CD4-positive, CD25-positive, alpha-beta regulatory T cell (primary cell): ENCODE measurements around the gene HTR6. TPM values are rescaled to one million over a fixed set of nuclear protein-coding genes. Genes with fewer than 3 reads are reported as not detected.
A peak's percentile ranks its signal among the peaks of the same experiment; 100 is the strongest.

Experiments used
- ATAC-seq, 2 donors: fragments of 150-1000 bp; cut with Tn5 transposase; one replicate each; pipeline ENCODE4 v1.10.0; 2021; ENCODE audit warnings: low read depth in 2 of 2, moderate number of reproducible peaks in 2 of 2, moderate library complexity in 1 of 2
- DNase-seq, 3 donors: peaks; one replicate each; pipeline versions ENCODE4 v3.0.0 to v3.0.0-alpha.2; 2012 to 2022; ENCODE audit warnings: mixed read lengths in 1 of 3
- H3K27ac ChIP-seq: one replicate; pipeline ENCODE4 v1.7.0; 2013; ENCODE audit warnings: mild to moderate bottlenecking, low read length; ENCODE audit not compliant: insufficient read depth, poor library complexity, severe bottlenecking
- H3K27me3 ChIP-seq: one replicate; pipeline ENCODE4 v1.7.0; 2013; ENCODE audit warnings: low read length; ENCODE audit not compliant: control insufficient read depth, insufficient read depth
- H3K36me3 ChIP-seq: one replicate; pipeline ENCODE4 v1.7.0; 2013; ENCODE audit warnings: mild to moderate bottlenecking, low read length, moderate library complexity; ENCODE audit not compliant: control insufficient read depth, insufficient read depth
- H3K4me1 ChIP-seq: 2 replicates; pipeline ENCODE4 v1.7.0; 2013; ENCODE audit warnings: mild to moderate bottlenecking, low read length; ENCODE audit not compliant: insufficient read depth, control insufficient read depth, poor library complexity, severe bottlenecking
- H3K4me3 ChIP-seq: one replicate; pipeline ENCODE4 v1.7.0; 2013; ENCODE audit warnings: low read depth, mild to moderate bottlenecking, low read length, moderate library complexity
- H3K9me3 ChIP-seq, 2 experiments: 1 replicate in 1 of 2; 2 replicates in 1 of 2; pipeline ENCODE4 v1.7.0; 2013; ENCODE audit warnings: low read length in 2 of 2, mild to moderate bottlenecking in 1 of 2, moderate library complexity in 1 of 2; ENCODE audit not compliant: control insufficient read depth in 2 of 2
- H3K27ac Mint-ChIP-seq, 3 donors: one replicate each; pipeline ENCODE4 v1.8.0; 2020 to 2022; ENCODE audit warnings: mild to moderate bottlenecking in 3 of 3, mixed read lengths in 3 of 3, moderate library complexity in 2 of 3
- H3K27me3 Mint-ChIP-seq: one replicate; pipeline ENCODE4 v1.8.0; 2022; ENCODE audit warnings: mild to moderate bottlenecking, mixed read lengths
- H3K36me3 Mint-ChIP-seq: one replicate; pipeline ENCODE4 v1.8.0; 2020; ENCODE audit warnings: mixed read lengths
- H3K4me1 Mint-ChIP-seq, 4 donors: one replicate each; pipeline ENCODE4 v1.8.0; 2020 to 2022; ENCODE audit warnings: mixed read lengths in 4 of 4, mild to moderate bottlenecking in 1 of 4
- H3K4me3 Mint-ChIP-seq, 4 donors: one replicate each; pipeline ENCODE4 v1.8.0; 2020 to 2022; ENCODE audit warnings: mild to moderate bottlenecking in 4 of 4, mixed read lengths in 4 of 4, moderate library complexity in 3 of 4
- H3K9me3 Mint-ChIP-seq, 7 donors: one replicate each; pipeline ENCODE4 v1.8.0; 2020 to 2022; ENCODE audit warnings: mixed read lengths in 7 of 7, mild to moderate bottlenecking in 3 of 7, moderate library complexity in 2 of 7
- polyA plus RNA-seq, 4 donors: library from polyadenylated mRNA; unstranded; fragments of 300-500 nt; fragmentation: Illumina TruSeq; gene quantifications; one replicate each; pipeline ENCODE4 v1.2.3, GENCODE V29; 2021
- total RNA-seq: library from RNA; stranded (reverse); gene quantifications from one replicate; pipeline ENCODE4 v1.2.3, GENCODE V29; 2022

Gene HTR6
- total and polyA plus RNA-seq, 5 donors from 2014 or later, result 0.15 to 0.31 (median 0.19) TPM; not detected in 2

- peaks cover 0 to 10% (median 0%) of the 10 kb centered on the region in 7 donors for H3K9me3 Mint-ChIP-seq
- ATAC-seq (no peak), DNase-seq (no peak)
- Histone ChIP-seq H3K9me3 (peaks cover 4 to 7% of the 10 kb centered on the region in 2 experiments), H3K27ac (no peak overlapping the region), H3K4me1 (peaks cover 27% of the 10 kb centered on the region), H3K36me3 (peaks cover 2% of the 10 kb centered on the region), H3K27me3 (no peaks in the 10 kb centered on the region), H3K4me3 (no peak overlapping the region)
- H3K4me3 Mint-ChIP-seq, result peak overlapping the region in 1 of 4 donors; percentile 60
- H3K27me3 Mint-ChIP-seq, result no peaks in the 10 kb centered on the region
- H3K27ac Mint-ChIP-seq, result peak overlapping the region in 1 of 3 donors; percentile 95
- peaks cover 0 to 28% (median 22%) of the 10 kb centered on the region in 4 donors for H3K4me1 Mint-ChIP-seq
- H3K36me3 Mint-ChIP-seq, result peaks cover 36% of the 10 kb centered on the region
Observed at GRCh38 chr1:19690342-19690741, 25.7 kb downstream of the HTR6 start.

- Histone ChIP-seq H3K27me3 (no peaks in the 10 kb centered on the region), H3K9me3 (peaks cover 2 to 7% of the 10 kb centered on the region in 2 experiments), H3K27ac (no peak overlapping the region), H3K4me1 (peaks cover 7% of the 10 kb centered on the region), H3K4me3 (no peak overlapping the region), H3K36me3 (peaks cover 7% of the 10 kb centered on the region)
- ATAC-seq, result no peak
- Mint-ChIP-seq H3K36me3 (peaks cover 33% of the 10 kb centered on the region), H3K27ac (no peak overlapping the region), H3K4me1 (peaks cover 0 to 8% (median 2%) of the 10 kb centered on the region in 4 donors), H3K4me3 (no peak overlapping the region), H3K9me3 (peaks cover 0 to 6% (median 0%) of the 10 kb centered on the region in 7 donors), H3K27me3 (no peaks in the 10 kb centered on the region)
- no peak for DNase-seq
Observed at GRCh38 chr1:19694298-19694697, 29.6 kb downstream of the HTR6 start.

- Mint-ChIP-seq H3K27me3 (no peaks in the 10 kb centered on the region), H3K36me3 (peaks cover 36% of the 10 kb centered on the region), H3K4me3 (no peak overlapping the region), H3K4me1 (peaks cover 0 to 3% (median 0%) of the 10 kb centered on the region in 4 donors), H3K27ac (peak overlapping the region in 1 of 3 donors; percentile 57), H3K9me3 (peaks cover 0 to 2% (median 0%) of the 10 kb centered on the region in 7 donors)
- H3K4me1 ChIP-seq, result no peaks in the 10 kb centered on the region
- DNase-seq, result no peak
- H3K27me3 ChIP-seq, result no peaks in the 10 kb centered on the region
- no peak overlapping the region for H3K4me3 ChIP-seq
- H3K27ac ChIP-seq, result no peak overlapping the region
- H3K9me3 ChIP-seq, result no peaks in the 10 kb centered on the region
- no peak for ATAC-seq
- H3K36me3 ChIP-seq, result peaks cover 7% of the 10 kb centered on the region
Observed at GRCh38 chr1:19695772-19696171, 31.1 kb downstream of the HTR6 start.

DNA sequence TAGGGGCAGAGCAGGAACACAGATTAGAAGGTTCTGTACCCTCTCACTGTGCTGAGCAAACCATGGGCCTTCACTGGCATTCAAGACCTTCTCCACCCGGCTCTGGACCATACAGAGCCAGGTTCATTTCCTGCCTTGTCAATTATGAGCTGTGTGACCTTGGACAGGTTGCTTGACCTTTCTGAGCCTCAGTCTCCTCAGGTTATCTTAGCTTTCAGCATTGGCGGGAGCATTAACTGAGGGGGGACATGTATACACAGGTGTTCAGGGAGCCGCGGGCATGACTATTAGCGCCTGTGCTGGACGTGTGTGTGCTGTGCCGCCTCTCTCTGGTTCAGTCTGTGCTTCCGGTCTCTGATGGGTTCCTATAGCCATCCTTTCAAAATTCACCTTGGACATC is 32.1 kb downstream of the HTR6 start:
- Histone ChIP-seq H3K9me3 (no peaks in the 10 kb centered on the region), H3K27ac (no peak overlapping the region), H3K36me3 (peaks cover 9% of the 10 kb centered on the region), H3K4me3 (no peak overlapping the region), H3K4me1 (no peaks in the 10 kb centered on the region), H3K27me3 (no peaks in the 10 kb centered on the region)
- Mint-ChIP-seq H3K36me3 (peaks cover 30% of the 10 kb centered on the region), H3K27me3 (no peaks in the 10 kb centered on the region), H3K4me3 (no peak overlapping the region), H3K4me1 (no peaks in the 10 kb centered on the region), H3K9me3 (no peaks in the 10 kb centered on the region), H3K27ac (no peak overlapping the region)
- ATAC-seq, result no peak
- DNase-seq, result no peak

- H3K36me3 Mint-ChIP-seq, result peaks cover 28% of the 10 kb centered on the region
Observed at GRCh38 chr1:19698181-19698580, 33.5 kb downstream of the HTR6 start.

DNA sequence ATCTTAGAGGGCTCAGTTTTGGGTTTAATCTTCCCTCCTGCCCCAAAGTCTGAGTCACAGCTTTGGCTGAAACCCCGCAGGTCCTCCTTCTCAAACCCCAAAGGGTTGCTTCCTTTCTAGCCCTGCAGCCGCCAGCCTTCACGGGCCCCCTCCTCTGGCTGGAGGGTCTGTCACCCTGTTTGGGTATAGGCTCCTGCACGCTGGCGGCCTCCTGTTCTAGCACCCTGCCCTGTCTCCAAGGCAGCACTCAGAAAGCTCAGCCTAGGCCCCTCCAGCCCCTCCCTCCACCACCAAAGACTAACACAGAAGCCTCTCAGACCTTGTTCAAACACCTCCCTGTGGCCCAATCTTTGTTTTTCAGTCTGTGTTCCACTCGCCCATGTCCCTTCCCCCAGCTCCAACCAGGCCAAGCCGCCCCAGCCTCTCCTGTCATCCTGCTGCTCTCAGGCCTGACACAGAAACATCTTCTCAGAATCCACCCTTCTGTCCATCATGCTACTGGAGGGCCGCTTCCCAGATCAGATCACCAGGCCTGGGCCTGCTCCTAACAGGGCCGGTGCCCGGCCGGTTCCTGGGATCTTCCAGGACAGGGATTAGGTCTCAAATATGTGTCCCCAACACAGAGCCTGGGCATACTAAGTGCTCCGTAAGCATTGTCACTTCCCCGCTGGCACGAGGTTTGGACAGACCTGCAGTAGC is 35.6 kb downstream of the HTR6 start:
- peaks cover 0 to 6% (median 2%) of the 10 kb centered on the region in 4 donors for H3K4me1 Mint-ChIP-seq

More at GRCh38 chr1:19698181-19698580, 33.5 kb downstream of the HTR6 start:
- no peak overlapping the region for H3K27ac ChIP-seq
- no peak for ATAC-seq
- no peak overlapping the region for H3K4me3 ChIP-seq
- H3K4me1 ChIP-seq, result no peaks in the 10 kb centered on the region
- Mint-ChIP-seq H3K27ac (no peak overlapping the region), H3K4me1 (no peaks in the 10 kb centered on the region), H3K4me3 (no peak overlapping the region), H3K27me3 (no peaks in the 10 kb centered on the region), H3K9me3 (no peaks in the 10 kb centered on the region)
- DNase-seq, result no peak
- H3K9me3 ChIP-seq, result no peaks in the 10 kb centered on the region
- H3K36me3 ChIP-seq, result peaks cover 9% of the 10 kb centered on the region
- no peaks in the 10 kb centered on the region for H3K27me3 ChIP-seq

DNA sequence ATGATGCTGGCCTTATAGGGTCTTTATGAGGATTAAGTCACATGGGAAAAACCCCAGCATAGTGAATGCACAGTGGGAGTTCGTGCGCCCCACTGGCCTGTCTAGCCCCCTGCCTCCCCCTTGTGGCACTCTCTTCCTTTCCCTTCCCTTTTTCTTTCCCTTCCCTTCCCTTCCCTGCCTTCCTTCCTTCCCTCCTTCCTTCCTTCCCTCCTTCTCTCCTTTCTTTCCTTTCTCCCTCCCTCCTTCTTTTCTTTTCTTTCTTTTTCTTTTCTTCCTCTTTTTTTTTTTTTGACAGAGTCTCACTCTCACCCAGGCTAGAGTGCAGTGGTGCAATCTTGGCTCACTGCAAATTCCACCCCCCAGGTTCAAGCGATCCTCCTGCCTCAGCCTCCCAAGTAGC is 38.6 kb downstream of the HTR6 start:
- Mint-ChIP-seq H3K27me3 (no peaks in the 10 kb centered on the region), H3K9me3 (no peaks in the 10 kb centered on the region), H3K27ac (peak overlapping the region in 1 of 3 donors; percentile 44), H3K36me3 (peaks cover 32% of the 10 kb centered on the region), H3K4me3 (no peak overlapping the region), H3K4me1 (peaks cover 0 to 6% (median 2%) of the 10 kb centered on the region in 4 donors)
- Histone ChIP-seq H3K27me3 (no peaks in the 10 kb centered on the region), H3K36me3 (peaks cover 2% of the 10 kb centered on the region), H3K4me1 (peaks cover 4% of the 10 kb centered on the region), H3K9me3 (no peaks in the 10 kb centered on the region), H3K4me3 (no peak overlapping the region), H3K27ac (no peak overlapping the region)
- ATAC-seq (no peak), DNase-seq (no peak)

More for the DNA sequence above, 35.6 kb downstream of the HTR6 start:
- H3K27ac Mint-ChIP-seq, result peak overlapping the region in 1 of 3 donors; percentile 45
- Histone ChIP-seq H3K4me1 (peaks cover 4% of the 10 kb centered on the region), H3K4me3 (no peak overlapping the region), H3K27me3 (no peaks in the 10 kb centered on the region), H3K27ac (no peak overlapping the region), H3K9me3 (no peaks in the 10 kb centered on the region), H3K36me3 (peaks cover 7% of the 10 kb centered on the region)
- DNase-seq (no peak), ATAC-seq (no peak)
- H3K36me3 Mint-ChIP-seq, result peaks cover 26% of the 10 kb centered on the region
- H3K4me3 Mint-ChIP-seq, result no peak overlapping the region
- no peaks in the 10 kb centered on the region for H3K27me3 Mint-ChIP-seq
- no peaks in the 10 kb centered on the region for H3K9me3 Mint-ChIP-seq
